Common myeloid progenitor, CD34-positive (primary cell): Measurements from ENCODE around the gene GUK1.
"Not testable (repeated sequence)": the region's sequence is repeated elsewhere in the genome, so short reads cannot be mapped to it uniquely, and the experiment has no call there.

Source experiments
- CTCF ChIA-PET: fragments of 350-600 bp; sonication (Branson Sonifier 250); formaldehyde crosslinking; loops from one replicate; lab custom pipeline; 2021; ENCODE audit warnings: antibody characterized with exemption; lab: Charles Lee
- POLR2A ChIA-PET: fragments of 350-600 bp; sonication (Branson Sonifier 250); formaldehyde crosslinking; loops from one replicate; lab custom pipeline; 2021; ENCODE audit warnings: antibody characterized with exemption; lab: Charles Lee
- DNase-seq, 3 donors: peaks; one replicate each; pipeline versions ENCODE4 v3.0.0 to v3.0.0-alpha.2; 2013
- H3K27ac ChIP-seq, 2 experiments: 1 replicate in 1 of 2; 2 replicates in 1 of 2; pipeline ENCODE4 v1.7.0; 2013; ENCODE audit warnings: inconsistent platforms in 2 of 2, low read length in 2 of 2, mild to moderate bottlenecking in 2 of 2, low read depth in 1 of 2, moderate library complexity in 1 of 2; ENCODE audit not compliant: severe bottlenecking in 2 of 2, insufficient read depth in 1 of 2, poor library complexity in 1 of 2
- H3K27me3 ChIP-seq, 5 experiments: replicated peaks in 2 of 5; 1 replicate in 3 of 5; 2 replicates in 2 of 5; pipeline versions ENCODE4 v1.6.1 to v1.7.0; 2013; ENCODE audit warnings: low read length in 4 of 5, mild to moderate bottlenecking in 2 of 5, moderate library complexity in 2 of 5, inconsistent platforms in 1 of 5; ENCODE audit not compliant: insufficient read depth in 5 of 5, control insufficient read depth in 4 of 5
- H3K36me3 ChIP-seq, 4 experiments: 1 replicate in 2 of 4; 2 replicates in 2 of 4; pipeline versions ENCODE4 v1.6.1 to v1.7.0; 2013; ENCODE audit warnings: low read length in 3 of 4, control low read depth in 1 of 4, mild to moderate bottlenecking in 1 of 4; ENCODE audit not compliant: control insufficient read depth in 4 of 4, insufficient read depth in 4 of 4
- H3K4me1 ChIP-seq, 4 experiments: 1 replicate in 3 of 4; 2 replicates in 1 of 4; pipeline versions ENCODE4 v1.6.1 to v1.7.1; 2013; ENCODE audit warnings: low read length in 3 of 4, mild to moderate bottlenecking in 3 of 4, control low read depth in 1 of 4, inconsistent platforms in 1 of 4, moderate library complexity in 1 of 4; ENCODE audit not compliant: control insufficient read depth in 4 of 4, insufficient read depth in 4 of 4; ENCODE audit errors: control extremely low read depth in 1 of 4
- H3K4me3 ChIP-seq, 7 experiments: 1 replicate in 4 of 7; 2 replicates in 3 of 7; pipeline versions ENCODE4 v1.5.1 to v1.7.0; 2013; ENCODE audit warnings: mild to moderate bottlenecking in 7 of 7, low read length in 6 of 7, moderate library complexity in 6 of 7, inconsistent platforms in 2 of 7, low read depth in 2 of 7, control low read depth in 1 of 7; ENCODE audit not compliant: insufficient read depth in 4 of 7, control insufficient read depth in 1 of 7; ENCODE audit errors: extremely low read depth in 1 of 7
- H3K9me3 ChIP-seq, 5 experiments: 1 replicate in 4 of 5; 2 replicates in 1 of 5; pipeline versions ENCODE4 v1.6.1 to v1.7.1; 2013; ENCODE audit warnings: low read length in 4 of 5, mild to moderate bottlenecking in 2 of 5, inconsistent platforms in 1 of 5, low read depth in 1 of 5, moderate library complexity in 1 of 5; ENCODE audit not compliant: control insufficient read depth in 4 of 5, insufficient read depth in 2 of 5; ENCODE audit errors: control extremely low read depth in 1 of 5
- WGBS: methylation state at CpG from one replicate; pipeline ENCODE4 v1.1.5; 2013; ENCODE audit not compliant: insufficient coverage; 5-methylcytosine and 5-hydroxymethylcytosine counted together

Gene GUK1

GRCh38 chr1:228108742-228109072, 31.4 kb upstream of the GUK1 start:
- Histone ChIP-seq H3K36me3 (peaks cover 0 to 31% (median 21%) of the 10 kb centered on the region in 4 experiments), H3K4me3 (peak overlapping the region; percentile 87 to 99 (median 95)), H3K9me3 (no peaks in the 10 kb centered on the region), H3K4me1 (peaks cover 12 to 35% (median 23%) of the 10 kb centered on the region in 4 experiments), H3K27ac (peak overlapping the region; percentile 58 to 89), H3K27me3 (no peaks in the 10 kb centered on the region)
- ChIA-PET POLR2A (no interaction called here), CTCF (interaction anchor here (1.1 to 1.3 kb wide), 2 partner anchors 59 to 109 kb away, joined by 3 to 5 read pairs; no protein-coding TSS in a partner anchor)
- 3% methylated on average over 6 of the region's 8 CpGs for WGBS
- no peak for DNase-seq

DNA sequence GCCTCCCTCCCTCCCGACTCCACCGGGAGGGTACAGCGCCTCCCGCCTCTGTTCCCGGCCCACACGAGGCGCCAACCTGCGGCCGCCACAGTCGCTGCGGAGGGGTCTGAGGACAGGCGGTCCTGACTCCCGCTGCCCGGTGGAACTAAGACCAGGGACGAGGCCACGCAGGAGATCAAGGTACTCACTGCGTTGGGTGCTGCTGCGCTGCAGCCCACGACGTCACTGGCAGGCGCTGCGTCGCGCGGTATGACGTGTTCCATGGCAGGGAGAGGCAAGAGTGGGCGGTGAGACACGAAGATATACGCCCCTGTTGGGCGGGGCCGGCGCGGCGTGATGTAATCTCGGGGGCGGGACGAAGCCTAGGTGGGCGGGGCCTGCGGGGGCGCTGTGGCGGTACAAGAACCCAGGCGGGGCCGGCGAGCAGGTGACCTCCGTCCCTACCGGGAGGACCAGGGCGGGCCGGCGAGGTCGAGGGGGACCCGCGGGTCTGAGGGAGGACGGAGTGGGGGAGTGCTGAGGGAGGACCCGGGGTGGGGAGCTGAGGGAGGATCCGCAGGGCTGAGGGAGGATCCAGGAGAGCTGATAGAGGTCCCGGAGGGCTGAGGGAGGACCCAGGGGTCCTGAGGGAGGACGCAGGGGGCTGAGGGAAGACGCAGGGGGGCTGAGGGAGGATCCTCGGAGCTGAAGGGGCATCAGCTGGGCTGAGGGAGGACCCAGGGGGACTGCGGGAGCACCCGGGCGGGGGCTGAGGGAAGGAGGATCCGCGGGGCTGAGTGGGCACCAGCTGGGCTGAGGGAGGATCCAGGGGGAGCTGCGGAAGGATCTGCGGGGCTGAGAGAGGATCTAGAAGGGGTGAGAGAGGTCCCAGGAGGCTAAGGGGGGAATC, 30.8 kb upstream of the GUK1 start, which contains the start of gene MRPL55:
MRPL55 (minus strand) TSS at position 227 of the 889 bp plus-strand sequence. CDS start 1,039 bp downstream, outside the sequence.
- Histone ChIP-seq H3K36me3 (peaks cover 0 to 31% (median 21%) of the 10 kb centered on the region in 4 experiments), H3K9me3 (no peaks in the 10 kb centered on the region), H3K27me3 (no peaks in the 10 kb centered on the region), H3K4me1 (peaks cover 7 to 29% (median 17%) of the 10 kb centered on the region in 4 experiments), H3K27ac (peak within 1 kb of the TSS; percentile 58 to 89), H3K4me3 (peak within 1 kb of the TSS; percentile 87 to 99 (median 95))
- DNase-seq = peak; percentile 96 to 97 (median 97)
- POLR2A ChIA-PET = interaction anchor here (0.6 to 1.4 kb wide), 2 partner anchors 10 to 216 kb away, joined by 3 read pairs; no protein-coding TSS in a partner anchor
- 0% methylated on average over 55 of the region's 66 CpGs for WGBS
- CTCF ChIA-PET = interaction anchor here (0.8 to 2.0 kb wide), 4 partner anchors 19 to 59 kb away, joined by 3 to 5 read pairs (median 5); no protein-coding TSS in a partner anchor

GRCh38 chr1:228109962-228110488, 30.1 kb upstream of the GUK1 start:
- peaks cover 0 to 27% (median 21%) of the 10 kb centered on the region in 4 experiments for H3K36me3 ChIP-seq
- no peaks in the 10 kb centered on the region for H3K9me3 ChIP-seq
- peak in 2 of 3 donors; percentile 58 to 71 for DNase-seq
- POLR2A ChIA-PET = interaction anchor here (0.6 to 1.4 kb wide), 2 partner anchors 10 to 215 kb away, joined by 3 read pairs; no protein-coding TSS in a partner anchor
- peak overlapping the region; percentile 54 to 89 for H3K27ac ChIP-seq
- H3K27me3 ChIP-seq = no peaks in the 10 kb centered on the region
- 32% methylated on average over 11 of the region's 15 CpGs for WGBS
- CTCF ChIA-PET = interaction anchor here (0.8 to 2.0 kb wide), 5 partner anchors 19 to 110 kb away, joined by 3 to 5 read pairs (median 3); partner anchors contain the start of gene IBA57
- H3K4me1 ChIP-seq = peaks cover 7 to 24% (median 15%) of the 10 kb centered on the region in 4 experiments
- H3K4me3 ChIP-seq = peak overlapping the region; percentile 87 to 99 (median 95)

- H3K27ac ChIP-seq = no peak overlapping the region
- peaks cover 0 to 22% (median 20%) of the 10 kb centered on the region in 4 experiments for H3K36me3 ChIP-seq
- ChIA-PET POLR2A (interaction anchor here (1.4 kb wide), 1 partner anchor 11 kb away, joined by 3 read pairs; no protein-coding TSS in a partner anchor), CTCF (interaction anchor here (0.9 to 2.0 kb wide), 7 partner anchors 13 to 111 kb away, joined by 3 to 5 read pairs (median 3); partner anchors contain the start of gene IBA57)
- no peaks in the 10 kb centered on the region for H3K27me3 ChIP-seq
- WGBS = 94% methylated on average over 6 of the region's 7 CpGs
- H3K4me1 ChIP-seq = peaks cover 7 to 24% (median 15%) of the 10 kb centered on the region in 4 experiments
- no peaks in the 10 kb centered on the region for H3K9me3 ChIP-seq
- H3K4me3 ChIP-seq = peak overlapping the region in 2 of 7 experiments; percentile 95 to 97
- no peak for DNase-seq
Observed at GRCh38 chr1:228110556-228110955, 29.5 kb upstream of the GUK1 start.

GRCh38 chr1:228111315-228111714, 28.8 kb upstream of the GUK1 start:
- H3K27ac ChIP-seq, POLR2A ChIA-PET, H3K9me3 ChIP-seq, DNase-seq, H3K4me3 ChIP-seq, H3K27me3 ChIP-seq: not testable (repeated sequence)
- H3K4me1 ChIP-seq = peaks cover 7 to 24% (median 15%) of the 10 kb centered on the region in 4 experiments
- CTCF ChIA-PET = interaction anchor here (0.9 to 1.3 kb wide), 5 partner anchors 12 to 106 kb away, joined by 3 to 5 read pairs (median 3); no protein-coding TSS in a partner anchor
- WGBS = 100% methylated on average over 1 of the region's 6 CpGs
- H3K36me3 ChIP-seq = peaks cover 0 to 15% (median 12%) of the 10 kb centered on the region in 4 experiments

- Histone ChIP-seq H3K27ac (no peak overlapping the region), H3K36me3 (peaks cover 0 to 9% (median 5%) of the 10 kb centered on the region in 4 experiments), H3K9me3 (no peaks in the 10 kb centered on the region), H3K27me3 (no peaks in the 10 kb centered on the region), H3K4me1 (peaks cover 7 to 24% (median 15%) of the 10 kb centered on the region in 4 experiments), H3K4me3 (no peak overlapping the region)
- 98% methylated on average over 4 of the region's 7 CpGs for WGBS
- ChIA-PET CTCF (interaction anchor here (1.3 to 1.6 kb wide), 2 partner anchors 23 to 113 kb away, joined by 3 to 7 read pairs; no protein-coding TSS in a partner anchor), POLR2A (interaction anchor here (0.6 kb wide), 1 partner anchor 21 kb away, joined by 3 read pairs; no protein-coding TSS in a partner anchor)
- no peak for DNase-seq
Observed at GRCh38 chr1:228112167-228112566, 27.9 kb upstream of the GUK1 start.
